Breast epithelium (tissue), 4 donors: Measurements from ENCODE around the gene PIK3R1. TPM values are rescaled to one million over a fixed set of nuclear protein-coding genes. Genes with fewer than 3 reads are reported as not detected.

ENCODE experiments used
- DNase-seq, 2 donors: peaks; one replicate each; pipeline ENCODE4 v3.0.0-alpha.2; 2019; ENCODE audit warnings: low spot score in 2 of 2
- H3K27ac ChIP-seq, 2 donors: fragments of 200-600 bp; sonication (generic) in 1 of 2; one replicate each; pipeline ENCODE4 v1.5.1; 2016 to 2019; ENCODE audit warnings: mild to moderate bottlenecking in 1 of 2
- H3K27me3 ChIP-seq, 2 donors: fragments of 200-600 bp; sonication (generic) in 1 of 2; one replicate each; pipeline versions ENCODE4 v1.5.1 to v1.6.0; 2017 to 2019; ENCODE audit warnings: control low read depth in 1 of 2, mild to moderate bottlenecking in 1 of 2
- H3K36me3 ChIP-seq: fragments of 200-600 bp; one replicate; pipeline ENCODE4 v1.5.1; 2019
- H3K4me1 ChIP-seq, 2 donors: fragments of 200-600 bp; sonication (generic); one replicate each; pipeline ENCODE4 v1.5.1; 2016 to 2019; ENCODE audit warnings: control low read depth in 1 of 2
- H3K4me3 ChIP-seq, 3 donors: fragments of 200-600 bp; sonication (generic); 1 replicate in 2 of 3; 2 replicates in 1 of 3; pipeline ENCODE4 v1.5.1; 2016 to 2019; ENCODE audit warnings: mild to moderate bottlenecking in 3 of 3, moderate library complexity in 2 of 3
- H3K9me3 ChIP-seq, 2 donors: fragments of 200-600 bp; sonication (generic) in 1 of 2; one replicate each; pipeline ENCODE4 v1.5.1; 2016 to 2019; ENCODE audit warnings: control low read depth in 1 of 2
- POLR2A ChIP-seq: fragments of 450-650 bp; IDR thresholded peaks from one replicate; pipeline ENCODE4 v1.6.1; 2016; ENCODE audit warnings: antibody characterized with exemption, mild to moderate bottlenecking, moderate library complexity
- POLR2AphosphoS5 ChIP-seq, 3 donors: sonication (generic); formaldehyde crosslinking; IDR thresholded peaks; one replicate each; pipeline ENCODE4 v1.6.1; 2017; ENCODE audit warnings: antibody characterized with exemption in 3 of 3
- intact Hi-C: fragments of 100-400 bp; cut with DNase I; formaldehyde crosslinking; loops from one replicate; pipeline ENCODE4 v1.15.1; 2023; ENCODE audit warnings: low total_unique reads
- total RNA-seq, 3 donors: library from RNA; depleted of rRNA; stranded (reverse); fragments of >200 nt; gene quantifications; one replicate each; pipeline ENCODE4 v1.1.0, GENCODE V29; 2016
- TF ChIP-seq, protein P1 (sequence below), 3 donors: fragments of 450-650 bp; IDR thresholded peaks; one replicate each; pipeline ENCODE4 v1.5.1; 2016 to 2017; ENCODE audit warnings: antibody characterized with exemption in 3 of 3, mild to moderate bottlenecking in 3 of 3, moderate library complexity in 3 of 3

The PIK3R1 gene
- total RNA-seq, 3 donors from 2014 or later = 193 to 429 (median 275) TPM

DNA sequence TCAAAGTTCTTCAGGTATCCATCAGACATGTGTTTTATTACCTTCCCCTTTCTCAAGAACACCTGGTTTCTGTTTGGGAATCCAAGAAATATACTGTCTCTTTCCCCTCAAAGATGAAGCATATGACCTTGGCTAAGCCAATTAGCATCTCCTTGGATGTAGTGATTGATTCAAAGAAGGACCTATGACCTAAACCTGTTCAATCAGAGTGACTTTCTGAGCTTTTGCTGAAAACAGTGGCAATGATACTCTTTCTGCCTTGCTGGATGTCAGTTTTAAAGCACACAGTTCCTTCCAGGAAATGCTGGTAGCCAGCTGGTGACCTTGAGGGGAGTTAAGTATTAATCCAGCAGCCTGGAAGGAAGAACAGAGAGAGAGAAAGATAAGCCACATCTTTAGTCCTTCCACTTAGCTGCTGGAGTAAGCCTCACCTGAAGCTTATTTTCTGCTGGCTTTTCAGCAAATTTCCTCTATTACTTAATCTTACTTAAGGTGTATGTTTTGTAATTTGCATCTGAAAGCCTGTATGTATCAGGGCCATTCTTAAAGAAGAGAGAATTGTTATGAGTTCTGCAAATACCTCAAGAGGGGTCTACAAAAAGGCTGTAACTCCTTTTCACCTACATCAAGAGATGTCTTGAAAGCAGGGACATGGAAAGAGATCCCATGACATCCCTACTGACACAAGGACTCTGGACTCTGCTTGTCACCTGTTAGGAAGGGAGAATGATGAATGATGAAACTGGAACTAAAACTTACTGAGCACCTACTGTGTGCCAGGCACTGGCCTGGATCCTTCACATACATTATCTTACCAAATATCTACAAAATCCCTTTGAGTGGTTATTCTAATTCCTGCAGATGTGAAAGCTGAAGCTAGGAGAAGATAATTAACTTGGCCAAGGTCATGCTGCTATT, 35.2 kb upstream of the PIK3R1 start:
- H3K4me3 ChIP-seq = no peak overlapping the region
- H3K9me3 ChIP-seq = no peaks in the 10 kb centered on the region
- H3K27me3 ChIP-seq = no peaks in the 10 kb centered on the region
- no peak for TF ChIP-seq POLR2AphosphoS5 (IDR thresholded peaks at IDR 0.05)
- TF ChIP-seq, protein P1, sequence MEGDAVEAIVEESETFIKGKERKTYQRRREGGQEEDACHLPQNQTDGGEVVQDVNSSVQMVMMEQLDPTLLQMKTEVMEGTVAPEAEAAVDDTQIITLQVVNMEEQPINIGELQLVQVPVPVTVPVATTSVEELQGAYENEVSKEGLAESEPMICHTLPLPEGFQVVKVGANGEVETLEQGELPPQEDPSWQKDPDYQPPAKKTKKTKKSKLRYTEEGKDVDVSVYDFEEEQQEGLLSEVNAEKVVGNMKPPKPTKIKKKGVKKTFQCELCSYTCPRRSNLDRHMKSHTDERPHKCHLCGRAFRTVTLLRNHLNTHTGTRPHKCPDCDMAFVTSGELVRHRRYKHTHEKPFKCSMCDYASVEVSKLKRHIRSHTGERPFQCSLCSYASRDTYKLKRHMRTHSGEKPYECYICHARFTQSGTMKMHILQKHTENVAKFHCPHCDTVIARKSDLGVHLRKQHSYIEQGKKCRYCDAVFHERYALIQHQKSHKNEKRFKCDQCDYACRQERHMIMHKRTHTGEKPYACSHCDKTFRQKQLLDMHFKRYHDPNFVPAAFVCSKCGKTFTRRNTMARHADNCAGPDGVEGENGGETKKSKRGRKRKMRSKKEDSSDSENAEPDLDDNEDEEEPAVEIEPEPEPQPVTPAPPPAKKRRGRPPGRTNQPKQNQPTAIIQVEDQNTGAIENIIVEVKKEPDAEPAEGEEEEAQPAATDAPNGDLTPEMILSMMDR (IDR thresholded peaks at IDR 0.05) = no peak
- no peak for TF ChIP-seq POLR2A
- DNase-seq = no peak
- H3K36me3 ChIP-seq = no peaks in the 10 kb centered on the region
- intact Hi-C loops = no loop called here
- H3K27ac ChIP-seq = no peak overlapping the region
- no peaks in the 10 kb centered on the region for H3K4me1 ChIP-seq

DNA sequence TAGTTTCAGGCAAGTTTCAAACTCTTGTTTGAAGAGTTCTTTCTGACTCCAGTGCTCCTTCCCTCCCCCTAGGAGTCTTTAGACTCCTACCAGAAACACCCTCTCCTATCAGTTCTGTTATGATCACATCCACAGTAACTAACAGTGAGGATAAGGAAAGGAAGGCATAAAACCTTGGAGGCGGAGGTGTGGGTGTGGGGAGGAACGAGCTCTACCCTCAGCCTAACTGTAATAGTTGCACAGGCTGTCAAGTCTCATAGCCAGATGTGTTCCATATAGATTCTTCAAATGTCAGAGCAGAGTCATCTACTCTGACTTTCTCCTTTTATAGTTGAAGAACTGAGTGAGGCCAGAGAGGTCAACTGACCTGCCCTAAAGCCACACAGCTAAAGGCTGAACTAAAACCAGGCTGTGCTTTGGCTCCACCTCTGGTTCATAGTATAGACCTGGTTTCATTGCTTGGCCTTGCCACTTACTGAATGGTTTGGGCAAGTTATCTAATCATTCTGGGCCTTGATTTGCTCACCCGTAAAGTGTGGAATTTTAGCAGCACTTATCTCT, 34.4 kb upstream of the PIK3R1 start:
- H3K4me3 ChIP-seq = no peak overlapping the region
- no peaks in the 10 kb centered on the region for H3K9me3 ChIP-seq
- no peak for DNase-seq
- H3K27me3 ChIP-seq = no peaks in the 10 kb centered on the region
- intact Hi-C loops = no loop called here
- no peak overlapping the region for H3K27ac ChIP-seq
- no peaks in the 10 kb centered on the region for H3K36me3 ChIP-seq
- no peaks in the 10 kb centered on the region for H3K4me1 ChIP-seq
- TF ChIP-seq POLR2AphosphoS5 (IDR thresholded peaks at IDR 0.05) = no peak
- TF ChIP-seq, protein P1 (IDR thresholded peaks at IDR 0.05) = no peak
- TF ChIP-seq POLR2A = no peak

DNA sequence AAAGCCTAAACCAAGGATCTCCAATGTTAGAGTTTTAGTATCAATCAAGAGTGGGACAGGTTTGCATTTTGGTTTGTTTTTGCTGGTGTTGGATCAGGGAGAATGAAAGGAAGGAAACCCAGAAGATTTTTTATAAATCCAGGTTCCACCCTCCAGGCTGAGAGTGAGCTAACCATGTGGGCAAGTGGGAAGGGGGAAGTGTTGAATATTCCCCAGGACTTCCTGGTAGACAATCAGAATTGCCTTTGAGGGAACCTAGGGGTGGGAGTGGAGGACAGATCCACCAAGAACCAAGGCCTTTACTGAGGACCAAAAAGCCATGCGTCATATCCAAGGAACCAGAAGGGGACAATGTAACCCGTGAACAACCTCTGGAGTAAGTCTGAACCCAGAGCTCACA, 33.5 kb upstream of the PIK3R1 start:
- H3K9me3 ChIP-seq = no peaks in the 10 kb centered on the region
- H3K36me3 ChIP-seq = no peaks in the 10 kb centered on the region
- H3K27ac ChIP-seq = no peak overlapping the region
- H3K27me3 ChIP-seq = no peaks in the 10 kb centered on the region
- H3K4me3 ChIP-seq = no peak overlapping the region
- no peaks in the 10 kb centered on the region for H3K4me1 ChIP-seq
- TF ChIP-seq, protein P1 (IDR thresholded peaks at IDR 0.05) = no peak
- TF ChIP-seq POLR2AphosphoS5 (IDR thresholded peaks at IDR 0.05) (no peak), POLR2A (no peak)
- DNase-seq = no peak
- intact Hi-C loops = no loop called here

DNA sequence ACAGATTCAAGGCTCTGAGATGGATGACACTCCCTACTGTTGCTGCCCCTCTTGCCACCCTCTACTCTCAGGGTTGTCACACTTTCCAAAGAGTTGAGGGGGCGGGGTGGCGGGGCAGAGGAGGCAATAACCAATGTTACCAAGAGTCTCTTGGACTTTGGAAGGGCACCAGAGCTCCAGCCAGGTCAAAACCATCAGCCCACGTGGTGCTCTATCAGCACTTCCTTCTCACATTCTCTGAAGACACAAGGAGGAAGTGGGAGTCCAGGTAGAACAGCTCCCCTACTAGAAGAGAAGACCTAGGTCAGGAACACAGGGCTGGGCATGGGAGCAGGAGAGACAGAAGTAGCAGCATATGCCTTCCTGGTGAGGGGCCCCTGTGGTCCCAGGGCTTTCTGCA, 33.0 kb upstream of the PIK3R1 start:
- H3K4me3 ChIP-seq = no peak overlapping the region
- intact Hi-C loops = no loop called here
- no peaks in the 10 kb centered on the region for H3K27me3 ChIP-seq
- H3K36me3 ChIP-seq = no peaks in the 10 kb centered on the region
- no peak overlapping the region for H3K27ac ChIP-seq
- TF ChIP-seq, protein P1 (IDR thresholded peaks at IDR 0.05) = no peak
- TF ChIP-seq POLR2A = no peak
- no peak for TF ChIP-seq POLR2AphosphoS5 (IDR thresholded peaks at IDR 0.05)
- no peaks in the 10 kb centered on the region for H3K4me1 ChIP-seq
- H3K9me3 ChIP-seq = no peaks in the 10 kb centered on the region
- DNase-seq = no peak
